ENCODE results near the gene ARF1.
"Not testable (repeated sequence)": the region's sequence is repeated elsewhere in the genome, so short reads cannot be mapped to it uniquely, and the experiment has no call there.

ARF1 gene

GRCh38 chr1:228104526-228105269, 22.2 kb downstream of the ARF1 start:
- peak; percentile 20 for DNase-seq

GRCh38 chr1:228105270-228105995, 22.9 kb downstream of the ARF1 start:
- DNase-seq: no peak

DNA sequence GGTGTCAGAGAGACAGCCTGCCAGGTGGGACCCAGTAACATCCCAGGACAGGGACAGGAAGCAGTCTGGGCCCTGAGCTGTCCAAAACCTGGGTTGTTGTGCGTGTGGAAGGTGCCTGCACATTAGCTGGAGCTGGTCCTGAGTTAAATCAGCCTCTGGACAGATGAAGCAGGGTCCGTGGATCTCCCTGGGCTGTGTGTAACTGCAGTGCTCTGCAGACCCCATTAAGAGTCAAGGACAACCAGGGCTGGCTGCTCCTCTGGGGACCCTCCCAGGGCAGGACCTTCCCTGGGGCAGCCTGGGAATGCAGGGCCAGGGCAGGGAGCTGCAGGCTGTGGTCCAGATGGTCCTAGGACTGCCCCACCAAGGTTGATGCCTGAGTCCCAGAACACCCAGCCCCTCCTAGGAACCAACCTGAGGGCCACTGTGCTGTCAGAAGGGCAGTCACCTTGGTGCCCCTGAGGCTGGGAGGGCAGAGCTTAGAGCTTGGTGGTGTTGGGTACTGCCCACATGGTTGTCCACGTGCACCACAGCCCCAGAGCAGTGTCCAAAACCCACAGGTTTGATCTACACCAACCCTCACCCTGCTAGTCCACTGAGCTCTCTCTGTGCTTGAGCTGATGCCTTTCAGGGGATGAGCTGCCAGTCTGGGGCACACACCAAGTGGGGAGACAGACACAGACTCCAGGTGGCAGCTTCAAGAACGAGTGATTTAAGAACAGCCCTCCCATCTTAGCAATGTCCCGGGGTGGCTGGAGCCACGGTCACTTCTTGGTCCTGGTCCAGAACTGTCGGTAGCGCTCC, 23.7 kb downstream of the ARF1 start:
- DNase-seq: no peak

- no peak for DNase-seq
These were observed 24.2 kb downstream of the ARF1 start for GRCh38 chr1:228106800-228107054.

DNA sequence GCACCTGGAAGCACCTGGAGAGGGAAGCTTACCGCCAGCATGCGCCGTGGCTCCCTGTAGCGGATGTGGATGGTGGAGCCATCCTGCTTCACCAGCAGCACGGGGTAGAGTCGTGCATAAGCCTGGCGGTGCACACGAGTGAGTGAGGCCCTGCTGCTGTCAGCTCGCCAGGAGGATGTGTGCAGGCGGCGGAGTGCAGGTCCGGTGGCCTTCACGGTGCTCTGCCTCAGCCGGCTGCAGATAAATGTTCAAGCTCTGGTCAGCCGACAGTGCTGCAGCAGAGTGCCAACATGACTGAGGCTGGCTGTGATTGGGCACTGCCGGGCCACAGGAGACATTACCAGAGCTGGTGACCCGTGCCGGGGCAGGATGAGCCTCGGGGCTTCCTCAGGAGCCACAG, 25.1 kb downstream of the ARF1 start:
- no peak for DNase-seq

DNA sequence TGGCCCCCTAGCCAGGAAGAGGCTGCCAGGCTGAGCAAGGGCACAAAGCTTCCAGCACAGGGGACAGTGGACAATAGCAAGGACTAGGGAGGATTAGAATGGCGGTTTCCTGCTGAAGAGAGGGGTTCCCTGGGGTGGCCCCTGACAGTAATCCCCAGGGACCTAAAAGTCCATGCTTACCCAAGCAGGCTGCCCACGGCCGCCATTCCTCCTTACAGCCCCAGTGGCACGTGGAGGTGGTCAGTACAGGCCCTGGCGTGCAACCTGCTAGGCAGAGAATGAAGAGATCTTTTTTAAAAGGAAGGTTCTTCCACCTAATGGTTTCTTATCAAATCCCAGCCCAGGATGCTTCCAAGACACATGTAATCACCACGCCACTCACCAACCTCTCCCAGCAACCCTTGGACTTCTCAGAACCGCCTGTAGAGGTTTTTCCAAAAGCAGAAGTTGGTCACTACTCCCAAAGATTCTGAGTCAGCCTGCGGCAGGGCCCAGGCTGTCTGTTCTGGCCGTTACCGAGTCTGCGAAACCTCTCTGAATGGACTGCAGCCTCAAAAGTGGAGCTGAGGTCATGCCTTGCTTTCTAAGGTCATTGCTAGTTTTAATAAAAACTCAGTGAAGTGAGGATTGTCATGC, 25.7 kb downstream of the ARF1 start:
- DNase-seq: no peak

GRCh38 chr1:228108742-228109072, 26.2 kb downstream of the ARF1 start:
- peak; percentile 17 for DNase-seq

GRCh38 chr1:228109073-228109961, 26.8 kb downstream of the ARF1 start, which contains the start of gene MRPL55:
Gene MRPL55 (minus strand): TSS chr1:228109299. CDS start chr1:228108260, 1,039 bp downstream.
- DNase-seq: peak; percentile 98

GRCh38 chr1:228109962-228110488, 27.5 kb downstream of the ARF1 start:
- DNase-seq: peak; percentile 46

DNA sequence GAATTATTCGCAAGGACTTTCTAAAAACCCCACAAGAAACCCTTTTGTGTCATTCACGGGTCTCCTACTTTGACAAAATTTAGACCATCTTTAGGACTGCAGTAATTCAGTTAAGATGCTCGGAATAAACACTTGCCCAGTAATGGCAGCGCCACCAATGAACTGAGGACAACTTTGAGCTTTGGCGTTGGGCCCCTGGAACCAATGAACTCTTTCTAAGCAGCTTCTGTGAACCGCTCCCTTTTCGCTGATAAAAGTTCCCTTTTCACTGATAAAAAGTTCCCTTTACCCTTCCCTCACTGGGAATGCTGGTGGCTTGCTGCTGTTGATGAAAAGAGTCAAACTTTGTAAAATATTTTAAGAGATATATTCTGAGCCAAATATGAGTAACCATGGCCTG, 28.0 kb downstream of the ARF1 start:
- no peak for DNase-seq

DNA sequence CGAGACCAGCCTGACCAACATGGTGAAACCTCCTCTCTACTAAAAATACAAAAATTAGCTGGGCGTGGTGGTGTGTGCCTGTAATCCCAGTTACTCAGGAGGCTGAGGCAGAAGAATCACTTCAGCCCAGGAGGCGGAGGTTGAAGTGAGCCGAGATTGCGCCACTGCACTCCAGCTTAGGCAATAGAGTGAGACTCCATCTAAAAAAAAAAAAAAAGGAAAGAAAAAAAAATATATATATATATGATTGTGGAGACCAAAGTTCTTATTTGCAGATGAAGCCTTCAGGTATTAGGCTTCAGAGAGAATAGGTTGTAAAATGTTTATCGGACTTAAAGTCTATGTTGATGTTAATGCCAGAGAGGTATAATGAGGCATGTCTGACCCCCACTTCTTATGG, 28.8 kb downstream of the ARF1 start:
- DNase-seq: not testable (repeated sequence)

- no peak for DNase-seq
These were observed 29.7 kb downstream of the ARF1 start for GRCh38 chr1:228112167-228112566.

- DNase-seq: no peak
These were observed 30.1 kb downstream of the ARF1 start for GRCh38 chr1:228112617-228113016.

- DNase-seq: no peak
These were observed 32.3 kb downstream of the ARF1 start for GRCh38 chr1:228114827-228115226.

GRCh38 chr1:228117335-228117734, 34.8 kb downstream of the ARF1 start:
- DNase-seq: no peak

DNA sequence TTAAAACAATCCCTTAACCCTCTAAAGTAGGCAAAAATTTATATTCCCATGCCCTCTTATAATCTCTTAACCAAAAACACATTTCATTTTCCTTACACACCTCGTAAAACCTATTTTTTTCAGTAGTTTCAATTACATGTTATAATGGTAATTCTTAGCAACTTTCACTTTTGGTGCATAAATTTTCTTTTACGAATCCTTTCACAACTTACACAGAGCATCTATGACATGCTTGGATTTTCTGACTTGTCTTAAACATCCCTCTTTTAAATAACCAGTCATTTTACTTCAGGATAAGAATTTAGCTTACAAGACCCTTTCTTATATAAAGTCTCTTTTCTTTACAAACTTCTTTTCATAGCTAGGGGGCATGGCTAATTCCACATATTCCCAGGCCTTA, 35.5 kb downstream of the ARF1 start:
- peak; percentile 9 for DNase-seq

DNA sequence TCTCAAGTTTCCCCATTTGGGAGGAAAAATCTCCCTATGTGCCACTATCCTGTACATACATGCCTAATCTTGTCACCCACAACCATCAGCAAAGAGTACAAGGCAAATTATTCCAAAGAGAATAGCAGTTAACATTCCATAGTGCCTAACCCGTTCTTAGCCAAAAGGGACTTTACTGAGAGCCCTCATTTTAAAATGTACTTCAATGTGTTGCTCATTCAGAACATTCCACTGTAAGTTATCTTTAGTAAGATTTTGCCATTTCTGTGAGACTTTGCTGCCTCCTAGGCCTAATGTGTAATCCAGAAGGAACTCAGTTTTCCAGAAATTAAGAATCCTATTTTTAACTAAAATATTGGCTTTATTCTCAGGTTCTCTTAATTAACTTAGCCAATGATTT, 37.8 kb downstream of the ARF1 start:
- no peak for DNase-seq

- no peak for DNase-seq
These were observed 38.5 kb downstream of the ARF1 start for GRCh38 chr1:228120857-228121489.

- no peak for DNase-seq
These were observed 40.5 kb downstream of the ARF1 start for GRCh38 chr1:228122921-228123441.

DNA sequence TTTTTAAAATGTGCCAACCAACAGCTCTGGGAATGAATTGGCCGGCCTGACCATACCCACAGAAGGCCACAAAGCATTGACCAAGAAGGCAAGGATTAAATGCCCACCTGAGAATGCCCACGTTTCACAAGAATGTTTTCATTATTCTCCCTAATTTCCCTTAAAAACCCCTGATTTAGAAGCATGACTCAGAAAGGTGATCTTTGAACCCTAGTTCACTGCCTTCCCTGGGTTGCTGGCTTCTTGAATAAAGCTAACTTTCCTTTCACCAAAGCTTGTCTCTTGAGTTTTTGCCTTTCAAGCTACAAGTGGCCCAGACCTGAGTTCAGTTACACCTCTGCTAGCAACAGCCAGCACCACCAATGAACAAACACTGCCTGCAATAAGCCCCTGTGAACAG, 41.0 kb downstream of the ARF1 start:
- no peak for DNase-seq

GRCh38 chr1:228125185-228125584, 42.7 kb downstream of the ARF1 start:
- DNase-seq: no peak
